MCF 10A (cell line): ENCODE data around the gene ITGA11. TPM values are rescaled to one million over a fixed set of nuclear protein-coding genes. Genes with fewer than 3 reads are reported as not detected.

Source experiments
- BruUV-seq: library from RNA; stranded (reverse); fragments of 400-500 nt; replicated peaks from 2 replicates; lab custom pipeline; 2021; lab: Mats Ljungman, UMichigan
- CTCF ChIA-PET: fragments of 300-600 bp; sonication (Branson Sonifier 250); formaldehyde crosslinking; extraction: SDS; loops from one replicate; lab custom pipeline; 2021; ENCODE audit warnings: antibody characterized with exemption, inconsistent platforms; lab: Yijun Ruan, JAX
- POLR2A ChIA-PET: fragments of 300-600, 350-650 bp; sonication (Branson Sonifier 250); formaldehyde crosslinking; extraction: SDS; loops from one replicate; lab custom pipeline; 2020; ENCODE audit warnings: antibody characterized with exemption, inconsistent platforms; lab: Yijun Ruan, JAX
- DNase-seq: peaks from one replicate; pipeline ENCODE4 v3.0.0-alpha.2; 2018; ENCODE audit not compliant: unreplicated experiment
- H3K27ac Mint-ChIP-seq: one replicate; pipeline ENCODE4 v1.8.0; 2022; ENCODE audit warnings: mild to moderate bottlenecking, low read depth, mixed read lengths; ENCODE audit not compliant: unreplicated experiment
- H3K27me3 Mint-ChIP-seq: one replicate; pipeline ENCODE4 v1.8.0; 2022; ENCODE audit warnings: mixed read lengths; ENCODE audit not compliant: insufficient read depth, unreplicated experiment
- H3K36me3 Mint-ChIP-seq: one replicate; pipeline ENCODE4 v1.8.0; 2022; ENCODE audit warnings: mild to moderate bottlenecking, moderate library complexity, mixed read lengths; ENCODE audit not compliant: insufficient read depth, unreplicated experiment
- H3K4me1 Mint-ChIP-seq: one replicate; pipeline ENCODE4 v1.8.0; 2022; ENCODE audit warnings: mixed read lengths; ENCODE audit not compliant: insufficient read depth, unreplicated experiment
- H3K4me3 Mint-ChIP-seq: one replicate; pipeline ENCODE4 v1.8.0; 2022; ENCODE audit warnings: mild to moderate bottlenecking, moderate library complexity, mixed read lengths; ENCODE audit not compliant: unreplicated experiment
- H3K9me3 Mint-ChIP-seq: one replicate; pipeline ENCODE4 v1.8.0; 2022; ENCODE audit warnings: mixed read lengths; ENCODE audit not compliant: unreplicated experiment
- intact Hi-C: fragments of 100-400 bp; cut with micrococcal nuclease; formaldehyde crosslinking; loops from 2 replicates; pipeline ENCODE4 v1.14.1; 2022
- total RNA-seq: library from RNA; stranded (reverse); gene quantifications from 2 replicates; pipeline ENCODE4 v1.2.3, GENCODE V29; 2022
- TF ChIP-seq, protein P1 (sequence below): fragments of 200-600 bp; IDR thresholded peaks from one replicate; pipeline ENCODE4 v1.8.0; 2022; ENCODE audit warnings: antibody characterized with exemption, mild to moderate bottlenecking; ENCODE audit not compliant: unreplicated experiment

Gene ITGA11
- total RNA-seq, 1 experiment from 2014 or later: 0.19 TPM

DNA sequence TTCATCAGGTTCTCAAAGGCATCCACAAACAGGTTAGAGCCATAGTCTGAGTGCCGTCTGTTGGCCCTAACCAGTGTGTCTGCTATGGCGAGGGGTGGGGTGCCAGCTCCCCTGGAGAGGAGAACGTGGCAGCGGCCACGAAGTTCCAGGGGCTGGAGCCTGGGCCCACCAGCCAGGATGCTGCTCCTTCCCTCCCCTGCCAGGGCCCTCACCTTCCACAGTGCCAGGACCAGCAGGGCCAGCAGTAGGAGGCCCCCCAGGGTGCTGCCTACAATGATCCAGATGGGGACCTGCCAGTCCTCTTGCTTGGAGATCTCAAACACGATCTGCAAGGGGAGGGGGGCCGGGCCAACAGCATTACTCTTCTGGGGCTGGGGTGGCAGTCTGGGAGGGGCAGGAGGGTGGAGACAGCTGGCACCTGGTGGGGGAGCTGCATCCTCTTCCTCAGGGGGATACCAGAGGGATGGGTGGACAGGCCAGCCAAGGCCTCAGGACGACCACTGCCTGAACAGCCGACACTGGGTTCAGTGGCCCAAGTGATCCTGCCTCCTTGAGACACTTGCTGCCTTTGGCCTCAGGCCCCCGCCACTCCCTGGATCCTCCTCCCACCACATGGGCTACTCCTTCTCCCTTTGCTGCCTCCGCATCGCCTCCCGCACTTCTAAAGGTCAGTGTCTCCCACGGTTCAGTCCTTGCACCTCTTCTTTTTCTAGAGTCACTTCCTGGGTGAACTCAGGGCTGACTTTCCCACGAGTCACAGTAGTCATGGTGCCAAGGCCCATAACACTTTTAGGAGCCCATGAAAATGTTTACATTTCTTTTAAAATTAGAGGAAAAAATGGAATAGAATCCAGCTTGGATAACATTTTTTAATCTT is 128.2 kb downstream of the ITGA11 start:
- ChIA-PET POLR2A (interaction anchor here (0.6 to 3.2 kb wide), 11 partner anchors 9 to 1128 kb away, joined by 3 to 39 read pairs (median 5); partner anchors contain the start of gene FEM1B), CTCF (interaction anchor here (0.5 to 4.5 kb wide), 9 partner anchors 7 to 1494 kb away, joined by 3 to 97 read pairs (median 6); no protein-coding TSS in a partner anchor)
- Mint-ChIP-seq H3K4me1 (peaks cover 19% of the 10 kb centered on the region), H3K4me3 (no peak overlapping the region), H3K27me3 (no peaks in the 10 kb centered on the region), H3K9me3 (no peaks in the 10 kb centered on the region), H3K36me3 (peaks cover 25% of the 10 kb centered on the region), H3K27ac (peak overlapping the region; percentile 36)
- DNase-seq: no peak
- intact Hi-C loops: no loop called here
- TF ChIP-seq, protein P1, sequence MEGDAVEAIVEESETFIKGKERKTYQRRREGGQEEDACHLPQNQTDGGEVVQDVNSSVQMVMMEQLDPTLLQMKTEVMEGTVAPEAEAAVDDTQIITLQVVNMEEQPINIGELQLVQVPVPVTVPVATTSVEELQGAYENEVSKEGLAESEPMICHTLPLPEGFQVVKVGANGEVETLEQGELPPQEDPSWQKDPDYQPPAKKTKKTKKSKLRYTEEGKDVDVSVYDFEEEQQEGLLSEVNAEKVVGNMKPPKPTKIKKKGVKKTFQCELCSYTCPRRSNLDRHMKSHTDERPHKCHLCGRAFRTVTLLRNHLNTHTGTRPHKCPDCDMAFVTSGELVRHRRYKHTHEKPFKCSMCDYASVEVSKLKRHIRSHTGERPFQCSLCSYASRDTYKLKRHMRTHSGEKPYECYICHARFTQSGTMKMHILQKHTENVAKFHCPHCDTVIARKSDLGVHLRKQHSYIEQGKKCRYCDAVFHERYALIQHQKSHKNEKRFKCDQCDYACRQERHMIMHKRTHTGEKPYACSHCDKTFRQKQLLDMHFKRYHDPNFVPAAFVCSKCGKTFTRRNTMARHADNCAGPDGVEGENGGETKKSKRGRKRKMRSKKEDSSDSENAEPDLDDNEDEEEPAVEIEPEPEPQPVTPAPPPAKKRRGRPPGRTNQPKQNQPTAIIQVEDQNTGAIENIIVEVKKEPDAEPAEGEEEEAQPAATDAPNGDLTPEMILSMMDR: no peak
- no TSS peak for BruUV-seq

DNA sequence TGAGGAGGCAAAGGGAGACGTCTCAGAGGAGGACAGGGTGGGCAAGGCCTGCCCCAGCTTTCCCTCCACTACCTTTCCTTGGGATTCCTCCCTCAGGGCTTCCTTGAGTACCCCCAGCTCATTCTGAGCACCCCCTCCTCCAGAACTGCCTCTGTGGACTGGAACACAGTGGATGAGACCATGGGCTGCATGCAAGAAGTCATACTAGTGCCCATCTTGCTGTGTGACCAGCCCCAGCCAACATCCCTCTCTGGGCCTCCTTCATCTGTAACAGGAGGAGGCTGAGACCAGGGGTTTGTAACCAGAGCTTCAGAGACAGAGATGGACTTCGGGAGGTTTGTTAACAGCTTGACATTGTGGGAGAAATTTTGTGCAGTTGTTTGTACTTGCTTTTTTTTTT is 128.8 kb downstream of the ITGA11 start:
- TF ChIP-seq, protein P1: no peak
- H3K4me1 Mint-ChIP-seq: peaks cover 19% of the 10 kb centered on the region
- H3K9me3 Mint-ChIP-seq: no peaks in the 10 kb centered on the region
- H3K36me3 Mint-ChIP-seq: peaks cover 31% of the 10 kb centered on the region
- DNase-seq: no peak
- CTCF ChIA-PET: interaction anchor here (0.6 to 1.2 kb wide), 4 partner anchors 39 to 234 kb away, joined by 3 to 12 read pairs (median 4); no protein-coding TSS in a partner anchor
- intact Hi-C loops: no loop called here
- no TSS peak for BruUV-seq
- no peak overlapping the region for H3K27ac Mint-ChIP-seq
- H3K27me3 Mint-ChIP-seq: no peaks in the 10 kb centered on the region
- POLR2A ChIA-PET: interaction anchor here (0.6 to 1.8 kb wide), 5 partner anchors 14 to 1129 kb away, joined by 3 to 7 read pairs (median 5); partner anchors contain the start of gene FEM1B
- H3K4me3 Mint-ChIP-seq: no peak overlapping the region

DNA sequence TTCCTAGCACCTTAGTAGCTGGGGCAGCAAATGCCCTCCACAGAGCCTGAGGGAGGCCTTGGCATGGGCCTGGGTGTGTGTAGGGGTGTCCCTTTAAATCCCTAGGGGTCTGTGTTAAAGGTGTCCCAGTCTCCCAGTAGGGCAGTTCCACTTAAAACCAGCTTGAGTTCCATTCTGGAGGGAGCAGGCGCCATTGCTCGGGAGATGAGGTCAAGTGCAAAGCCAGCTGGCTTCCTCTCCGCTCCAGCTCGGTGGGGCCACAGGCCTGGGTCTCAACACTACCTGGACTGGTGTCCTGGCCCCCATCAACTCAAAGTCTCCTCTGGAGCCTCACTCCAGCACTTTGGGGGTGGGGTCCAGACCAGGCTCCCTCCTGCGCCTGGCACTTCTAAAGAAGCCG is 129.2 kb downstream of the ITGA11 start:
- Mint-ChIP-seq H3K27ac (no peak overlapping the region), H3K36me3 (peaks cover 35% of the 10 kb centered on the region), H3K27me3 (no peaks in the 10 kb centered on the region), H3K9me3 (no peaks in the 10 kb centered on the region), H3K4me1 (peaks cover 19% of the 10 kb centered on the region), H3K4me3 (no peak overlapping the region)
- ChIA-PET CTCF (interaction anchor here (0.6 to 1.2 kb wide), 4 partner anchors 39 to 234 kb away, joined by 3 to 12 read pairs (median 4); no protein-coding TSS in a partner anchor), POLR2A (interaction anchor here (0.6 to 1.8 kb wide), 5 partner anchors 13 to 815 kb away, joined by 3 to 7 read pairs (median 5); partner anchors contain the start of gene FEM1B)
- intact Hi-C loops: no loop called here
- no TSS peak for BruUV-seq
- TF ChIP-seq, protein P1: no peak
- DNase-seq: no peak

DNA sequence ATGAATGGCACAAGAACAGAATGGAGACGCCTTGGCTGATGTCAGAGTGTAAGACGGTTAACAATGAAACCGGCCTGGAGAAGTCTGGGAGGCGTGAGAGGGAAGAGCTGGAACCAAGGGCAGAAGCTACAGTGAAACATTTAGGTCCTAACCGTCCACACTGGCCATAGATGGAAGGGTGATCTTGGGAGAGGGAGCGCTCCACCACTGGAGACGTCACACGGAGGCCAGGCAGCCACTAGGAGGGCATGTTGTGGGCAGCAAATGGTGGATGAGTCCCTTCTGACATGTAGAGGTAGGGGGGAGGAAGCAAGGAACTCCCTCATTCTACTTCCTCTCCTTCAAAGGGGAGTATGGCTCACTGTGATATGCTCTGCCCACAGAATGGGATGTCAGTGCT is 130.7 kb downstream of the ITGA11 start:
- Mint-ChIP-seq H3K27ac (no peak overlapping the region), H3K36me3 (peaks cover 50% of the 10 kb centered on the region)
- CTCF ChIA-PET: no interaction called here

More for the DNA sequence above, 130.7 kb downstream of the ITGA11 start:
- Mint-ChIP-seq H3K27me3 (no peaks in the 10 kb centered on the region), H3K4me3 (no peak overlapping the region), H3K9me3 (no peaks in the 10 kb centered on the region), H3K4me1 (peaks cover 13% of the 10 kb centered on the region)
- BruUV-seq: no TSS peak
- DNase-seq: no peak
- intact Hi-C loops: no loop called here
- POLR2A ChIA-PET: interaction anchor here (0.8 to 15.2 kb wide), 3 partner anchors 9 to 37 kb away, joined by 3 to 415 read pairs (median 3); partner anchors contain the start of gene FEM1B
- TF ChIP-seq, protein P1: no peak
